ENCODE data around the gene NAA15.
A peak's percentile ranks its signal among the peaks of the same experiment; 100 is the strongest.
"Not testable (repeated sequence)": the region's sequence is repeated elsewhere in the genome, so short reads cannot be mapped to it uniquely, and the experiment has no call there.

NAA15 gene
- total RNA-seq = 89.6 to 306 (median 140) reads per million in 9 experiments

GRCh38 chr4:139301113-139301820 lies at the start of gene NAA15:
TSS of gene NAA15 (plus strand) at chr4:139301505. CDS start at chr4:139301778, 273 bp downstream.
- Mint-ChIP-seq H3K27me3 (no peaks in the 10 kb centered on the region), H3K4me1 (ENCODE audit: low read depth in 2 of 2) (peaks cover 30 to 41% of the 10 kb centered on the region in 2 donors), H3K4me3 (peak within 1 kb of the TSS; percentile 96), H3K27ac (peak within 1 kb of the TSS; percentile 96 to 97), H3K36me3 (ENCODE audit: insufficient read depth) (peaks cover 35% of the 10 kb centered on the region), H3K9me3 (no peaks in the 10 kb centered on the region)
- ATAC-seq (replicated peaks) = peak; percentile 84
- DNase-seq = peak; percentile 95 to 96 (median 95)

GRCh38 chr4:139253046-139253445 lies 48.3 kb upstream of the NAA15 start:
- DNase-seq (no peak), ATAC-seq (replicated peaks) (no peak)
- H3K36me3 Mint-ChIP-seq (ENCODE audit: insufficient read depth) = no peaks in the 10 kb centered on the region
- H3K4me1 Mint-ChIP-seq (ENCODE audit: low read depth in 2 of 2) = no peaks in the 10 kb centered on the region
- no peak overlapping the region for H3K27ac Mint-ChIP-seq
- H3K27me3 Mint-ChIP-seq = no peaks in the 10 kb centered on the region
- no peaks in the 10 kb centered on the region for H3K9me3 Mint-ChIP-seq
- H3K4me3 Mint-ChIP-seq = no peak overlapping the region

- Mint-ChIP-seq H3K9me3 (no peaks in the 10 kb centered on the region), H3K27me3 (no peaks in the 10 kb centered on the region), H3K27ac (no peak overlapping the region), H3K4me1 (ENCODE audit: low read depth in 2 of 2) (no peaks in the 10 kb centered on the region), H3K4me3 (no peak overlapping the region), H3K36me3 (ENCODE audit: insufficient read depth) (no peaks in the 10 kb centered on the region)
- ATAC-seq (replicated peaks) = no peak
- DNase-seq = no peak
Measured at GRCh38 chr4:139253713-139254112, 47.6 kb upstream of the NAA15 start.

GRCh38 chr4:139255581-139255980 lies 45.7 kb upstream of the NAA15 start:
- not testable (repeated sequence) for H3K36me3 Mint-ChIP-seq (ENCODE audit: insufficient read depth); ATAC-seq (replicated peaks); H3K4me1 Mint-ChIP-seq (ENCODE audit: low read depth in 2 of 2); H3K27me3 Mint-ChIP-seq; H3K4me3 Mint-ChIP-seq; H3K9me3 Mint-ChIP-seq; DNase-seq; H3K27ac Mint-ChIP-seq

GRCh38 chr4:139256349-139256748 lies 45.0 kb upstream of the NAA15 start:
- DNase-seq (no peak), ATAC-seq (replicated peaks) (no peak)
- no peaks in the 10 kb centered on the region for H3K36me3 Mint-ChIP-seq (ENCODE audit: insufficient read depth)
- no peak overlapping the region for H3K4me3 Mint-ChIP-seq
- no peaks in the 10 kb centered on the region for H3K4me1 Mint-ChIP-seq (ENCODE audit: low read depth in 2 of 2)
- H3K9me3 Mint-ChIP-seq = no peaks in the 10 kb centered on the region
- no peaks in the 10 kb centered on the region for H3K27me3 Mint-ChIP-seq
- no peak overlapping the region for H3K27ac Mint-ChIP-seq

- Mint-ChIP-seq H3K9me3 (no peaks in the 10 kb centered on the region), H3K4me1 (ENCODE audit: low read depth in 2 of 2) (peaks cover 12 to 17% of the 10 kb centered on the region in 2 donors), H3K4me3 (peak overlapping the region in 1 of 2 donors; percentile 82), H3K27ac (peak overlapping the region; percentile 95 to 96), H3K36me3 (ENCODE audit: insufficient read depth) (no peaks in the 10 kb centered on the region), H3K27me3 (no peaks in the 10 kb centered on the region)
- DNase-seq (no peak), ATAC-seq (replicated peaks) (no peak)
Measured at GRCh38 chr4:139265654-139266053, 35.7 kb upstream of the NAA15 start.

GRCh38 chr4:139266208-139266582 lies 35.1 kb upstream of the NAA15 start:
- Mint-ChIP-seq H3K4me1 (ENCODE audit: low read depth in 2 of 2) (peaks cover 12 to 17% of the 10 kb centered on the region in 2 donors), H3K27me3 (no peaks in the 10 kb centered on the region), H3K9me3 (no peaks in the 10 kb centered on the region), H3K4me3 (peak overlapping the region; percentile 82), H3K27ac (peak overlapping the region; percentile 95 to 96), H3K36me3 (ENCODE audit: insufficient read depth) (no peaks in the 10 kb centered on the region)
- no peak for ATAC-seq (replicated peaks)
- DNase-seq = no peak

GRCh38 chr4:139266583-139267257 lies 34.6 kb upstream of the NAA15 start:
- H3K36me3 Mint-ChIP-seq (ENCODE audit: insufficient read depth) = no peaks in the 10 kb centered on the region
- H3K27me3 Mint-ChIP-seq = no peaks in the 10 kb centered on the region
- H3K9me3 Mint-ChIP-seq = no peaks in the 10 kb centered on the region
- peaks cover 12 to 17% of the 10 kb centered on the region in 2 donors for H3K4me1 Mint-ChIP-seq (ENCODE audit: low read depth in 2 of 2)
- H3K27ac Mint-ChIP-seq = peak overlapping the region; percentile 95 to 96
- ATAC-seq (replicated peaks) = peak; percentile 98
- H3K4me3 Mint-ChIP-seq = peak overlapping the region; percentile 82
- DNase-seq = peak; percentile 61 to 75 (median 75)

- H3K9me3 Mint-ChIP-seq = no peaks in the 10 kb centered on the region
- peak overlapping the region; percentile 95 to 96 for H3K27ac Mint-ChIP-seq
- peak overlapping the region; percentile 82 for H3K4me3 Mint-ChIP-seq
- peaks cover 12 to 17% of the 10 kb centered on the region in 2 donors for H3K4me1 Mint-ChIP-seq (ENCODE audit: low read depth in 2 of 2)
- no peaks in the 10 kb centered on the region for H3K27me3 Mint-ChIP-seq
- ATAC-seq (replicated peaks) (no peak), DNase-seq (no peak)
- H3K36me3 Mint-ChIP-seq (ENCODE audit: insufficient read depth) = no peaks in the 10 kb centered on the region
Measured at GRCh38 chr4:139267301-139267700, 34.0 kb upstream of the NAA15 start.

- peaks cover 10 to 16% of the 10 kb centered on the region in 2 donors for H3K27me3 Mint-ChIP-seq
- no peak for DNase-seq
Measured at GRCh38 chr4:139273835-139274234, 27.5 kb upstream of the NAA15 start.

GRCh38 chr4:139274790-139275189 lies 26.5 kb upstream of the NAA15 start:
- Mint-ChIP-seq H3K27ac (no peak overlapping the region), H3K4me1 (ENCODE audit: low read depth in 2 of 2) (peaks cover 6 to 11% of the 10 kb centered on the region in 2 donors), H3K27me3 (peaks cover 19 to 25% of the 10 kb centered on the region in 2 donors), H3K4me3 (no peak overlapping the region), H3K36me3 (ENCODE audit: insufficient read depth) (no peaks in the 10 kb centered on the region), H3K9me3 (no peaks in the 10 kb centered on the region)
- DNase-seq (no peak), ATAC-seq (replicated peaks) (no peak)

More at GRCh38 chr4:139273835-139274234, 27.5 kb upstream of the NAA15 start:
- Mint-ChIP-seq H3K27ac (no peak overlapping the region), H3K9me3 (no peaks in the 10 kb centered on the region), H3K4me1 (ENCODE audit: low read depth in 2 of 2) (peaks cover 0 to 2% of the 10 kb centered on the region in 2 donors), H3K4me3 (no peak overlapping the region), H3K36me3 (ENCODE audit: insufficient read depth) (no peaks in the 10 kb centered on the region)
- ATAC-seq (replicated peaks) = no peak

- ATAC-seq (replicated peaks) = no peak
- Mint-ChIP-seq H3K4me1 (ENCODE audit: low read depth in 2 of 2) (peaks cover 11 to 16% of the 10 kb centered on the region in 2 donors), H3K27ac (no peak overlapping the region), H3K9me3 (no peaks in the 10 kb centered on the region), H3K27me3 (peaks cover 24 to 30% of the 10 kb centered on the region in 2 donors), H3K36me3 (ENCODE audit: insufficient read depth) (no peaks in the 10 kb centered on the region), H3K4me3 (no peak overlapping the region)
- no peak for DNase-seq
Measured at GRCh38 chr4:139275281-139275735, 26.0 kb upstream of the NAA15 start.

GRCh38 chr4:139278485-139278884 lies 22.8 kb upstream of the NAA15 start:
- H3K4me3 Mint-ChIP-seq = peak overlapping the region in 1 of 2 donors; percentile 86
- peaks cover 5% of the 10 kb centered on the region for H3K36me3 Mint-ChIP-seq (ENCODE audit: insufficient read depth)
- H3K9me3 Mint-ChIP-seq = no peaks in the 10 kb centered on the region
- DNase-seq (no peak), ATAC-seq (replicated peaks) (no peak)
- peaks cover 35 to 41% of the 10 kb centered on the region in 2 donors for H3K27me3 Mint-ChIP-seq
- peaks cover 12 to 16% of the 10 kb centered on the region in 2 donors for H3K4me1 Mint-ChIP-seq (ENCODE audit: low read depth in 2 of 2)
- H3K27ac Mint-ChIP-seq = no peak overlapping the region

All from effector memory CD8-positive, alpha-beta T cell (primary cell).